ENCODE results near the gene PLA2G4F.

The PLA2G4F gene

GRCh38 chr15:42145546-42146455 lies 10.6 kb downstream of the PLA2G4F start:
- no peak overlapping the region for H3K27ac ChIP-seq (replicated peaks)
- DNase-seq (ENCODE audit: low read depth in 1 of 2, low spot score in 1 of 2): no peak
- H3K4me3 ChIP-seq (replicated peaks; ENCODE audit: insufficient read depth, low read length): no peak overlapping the region
- no peaks in the 10 kb centered on the region for H3K27me3 ChIP-seq (ENCODE audit: insufficient read depth, poor library complexity, severe bottlenecking)
- TF ChIP-seq SPI1 (IDR thresholded peaks at IDR 0.05; ENCODE audit: borderline replicate concordance, low read depth): no peak
- TF ChIP-seq, protein P1, sequence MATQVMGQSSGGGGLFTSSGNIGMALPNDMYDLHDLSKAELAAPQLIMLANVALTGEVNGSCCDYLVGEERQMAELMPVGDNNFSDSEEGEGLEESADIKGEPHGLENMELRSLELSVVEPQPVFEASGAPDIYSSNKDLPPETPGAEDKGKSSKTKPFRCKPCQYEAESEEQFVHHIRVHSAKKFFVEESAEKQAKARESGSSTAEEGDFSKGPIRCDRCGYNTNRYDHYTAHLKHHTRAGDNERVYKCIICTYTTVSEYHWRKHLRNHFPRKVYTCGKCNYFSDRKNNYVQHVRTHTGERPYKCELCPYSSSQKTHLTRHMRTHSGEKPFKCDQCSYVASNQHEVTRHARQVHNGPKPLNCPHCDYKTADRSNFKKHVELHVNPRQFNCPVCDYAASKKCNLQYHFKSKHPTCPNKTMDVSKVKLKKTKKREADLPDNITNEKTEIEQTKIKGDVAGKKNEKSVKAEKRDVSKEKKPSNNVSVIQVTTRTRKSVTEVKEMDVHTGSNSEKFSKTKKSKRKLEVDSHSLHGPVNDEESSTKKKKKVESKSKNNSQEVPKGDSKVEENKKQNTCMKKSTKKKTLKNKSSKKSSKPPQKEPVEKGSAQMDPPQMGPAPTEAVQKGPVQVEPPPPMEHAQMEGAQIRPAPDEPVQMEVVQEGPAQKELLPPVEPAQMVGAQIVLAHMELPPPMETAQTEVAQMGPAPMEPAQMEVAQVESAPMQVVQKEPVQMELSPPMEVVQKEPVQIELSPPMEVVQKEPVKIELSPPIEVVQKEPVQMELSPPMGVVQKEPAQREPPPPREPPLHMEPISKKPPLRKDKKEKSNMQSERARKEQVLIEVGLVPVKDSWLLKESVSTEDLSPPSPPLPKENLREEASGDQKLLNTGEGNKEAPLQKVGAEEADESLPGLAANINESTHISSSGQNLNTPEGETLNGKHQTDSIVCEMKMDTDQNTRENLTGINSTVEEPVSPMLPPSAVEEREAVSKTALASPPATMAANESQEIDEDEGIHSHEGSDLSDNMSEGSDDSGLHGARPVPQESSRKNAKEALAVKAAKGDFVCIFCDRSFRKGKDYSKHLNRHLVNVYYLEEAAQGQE (IDR thresholded peaks at IDR 0.05; ENCODE audit: insufficient replicate concordance, low read depth): no peak
- TF ChIP-seq CTCF (IDR thresholded peaks at IDR 0.05; ENCODE audit: insufficient read depth, low read length): no peak
- no peak for TF ChIP-seq POLR2AphosphoS5 (IDR thresholded peaks at IDR 0.05; ENCODE audit: low read depth)
- TF ChIP-seq GABPA (IDR thresholded peaks at IDR 0.05; ENCODE audit: low read depth): no peak

DNA sequence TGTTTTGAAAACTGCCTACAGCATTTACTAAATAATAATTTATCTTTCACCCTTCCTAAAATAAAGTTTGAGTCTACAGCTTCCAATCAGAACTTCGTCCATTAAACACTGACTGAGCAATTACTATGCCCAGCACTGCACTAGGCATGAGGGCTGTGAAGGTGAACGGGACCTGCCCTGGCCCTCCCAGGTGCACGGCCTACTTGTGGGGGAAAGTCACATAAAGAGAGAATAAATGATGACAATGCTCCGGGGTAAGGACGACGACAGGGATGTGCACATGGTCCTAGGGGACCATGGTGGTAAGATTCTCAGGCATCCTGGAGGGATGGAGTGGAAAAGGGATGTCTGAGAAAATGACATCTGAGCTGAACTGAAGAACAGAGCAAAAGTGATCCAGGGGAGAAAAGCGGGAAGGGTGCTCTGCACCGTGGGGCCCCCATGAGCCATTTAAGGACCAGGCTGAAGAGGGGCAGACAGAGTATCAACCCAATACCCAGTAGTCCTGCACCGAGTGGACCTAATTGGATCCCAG lies 11.5 kb downstream of the PLA2G4F start:
- no peaks in the 10 kb centered on the region for H3K27me3 ChIP-seq (ENCODE audit: insufficient read depth, poor library complexity, severe bottlenecking)
- no peak overlapping the region for H3K4me3 ChIP-seq (replicated peaks; ENCODE audit: insufficient read depth, low read length)
- no peak for TF ChIP-seq GABPA (IDR thresholded peaks at IDR 0.05; ENCODE audit: low read depth)
- no peak overlapping the region for H3K27ac ChIP-seq (replicated peaks)
- DNase-seq (ENCODE audit: low read depth in 1 of 2, low spot score in 1 of 2): no peak

GRCh38 chr15:42143866-42144625 lies 12.4 kb downstream of the PLA2G4F start:
- TF ChIP-seq CTCF (IDR thresholded peaks at IDR 0.05; ENCODE audit: insufficient read depth, low read length) (no peak), POLR2AphosphoS5 (IDR thresholded peaks at IDR 0.05; ENCODE audit: low read depth) (no peak), SPI1 (IDR thresholded peaks at IDR 0.05; ENCODE audit: borderline replicate concordance, low read depth) (no peak), GABPA (IDR thresholded peaks at IDR 0.05; ENCODE audit: low read depth) (no peak)
- TF ChIP-seq, protein P1 (IDR thresholded peaks at IDR 0.05; ENCODE audit: insufficient replicate concordance, low read depth): no peak
- no peak overlapping the region for H3K27ac ChIP-seq (replicated peaks)
- no peak overlapping the region for H3K4me3 ChIP-seq (replicated peaks; ENCODE audit: insufficient read depth, low read length)
- H3K27me3 ChIP-seq (ENCODE audit: insufficient read depth, poor library complexity, severe bottlenecking): no peaks in the 10 kb centered on the region
- no peak for DNase-seq (ENCODE audit: low read depth in 1 of 2, low spot score in 1 of 2)

GRCh38 chr15:42143356-42143755 lies 13.1 kb downstream of the PLA2G4F start:
- no peak for DNase-seq (ENCODE audit: low read depth in 1 of 2, low spot score in 1 of 2)
- TF ChIP-seq SPI1 (IDR thresholded peaks at IDR 0.05; ENCODE audit: borderline replicate concordance, low read depth) (no peak), POLR2AphosphoS5 (IDR thresholded peaks at IDR 0.05; ENCODE audit: low read depth) (no peak), CTCF (IDR thresholded peaks at IDR 0.05; ENCODE audit: insufficient read depth, low read length) (no peak), GABPA (IDR thresholded peaks at IDR 0.05; ENCODE audit: low read depth) (no peak)
- TF ChIP-seq, protein P1 (IDR thresholded peaks at IDR 0.05; ENCODE audit: insufficient replicate concordance, low read depth): no peak
- no peak overlapping the region for H3K4me3 ChIP-seq (replicated peaks; ENCODE audit: insufficient read depth, low read length)

More at GRCh38 chr15:42143356-42143755, 13.1 kb downstream of the PLA2G4F start:
- H3K27ac ChIP-seq (replicated peaks): no peak overlapping the region
- H3K27me3 ChIP-seq (ENCODE audit: insufficient read depth, poor library complexity, severe bottlenecking): no peaks in the 10 kb centered on the region

All from HL-60 (cell line).